ENCODE data around the gene TSPAN11. TPM values are rescaled to one million over a fixed set of nuclear protein-coding genes. Genes with fewer than 3 reads are reported as not detected.

The TSPAN11 gene
- total and polyA plus RNA-seq, 4 donors = 0.13 to 1.2 (median 0.44) TPM

DNA sequence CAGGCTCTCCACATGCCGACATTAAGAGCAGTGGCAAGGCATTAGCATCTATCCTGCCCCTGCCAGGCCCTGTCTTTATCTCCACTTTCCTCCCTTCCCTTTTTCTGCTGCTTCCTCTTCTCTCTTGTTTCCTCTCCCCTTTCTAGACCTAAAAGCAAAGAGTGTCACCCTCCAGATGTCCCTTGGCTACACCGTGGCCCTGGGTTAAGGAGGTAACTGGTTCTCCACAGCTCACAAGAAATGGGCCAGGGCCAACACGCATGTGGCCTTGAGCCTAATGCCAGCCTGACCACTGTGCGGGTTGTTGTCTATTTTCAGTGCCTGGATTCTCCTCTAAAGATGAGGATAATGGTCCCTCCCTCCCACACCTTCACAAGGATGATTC is 105.4 kb downstream of the TSPAN11 start:
- Histone ChIP-seq H3K27ac (ENCODE audit: low read depth in 1 of 2, low read length in 2 of 2) (no peak overlapping the region), H3K4me3 (ENCODE audit: low read depth in 1 of 3, low read length in 3 of 3) (no peak overlapping the region), H3K36me3 (ENCODE audit: control insufficient read depth in 4 of 4, insufficient read depth in 3 of 4, low read depth in 1 of 4, low read length in 3 of 4) (no peaks in the 10 kb centered on the region), H3K9me3 (ENCODE audit: control insufficient read depth in 4 of 4, low read length in 3 of 4) (no peaks in the 10 kb centered on the region), H3K9ac (ENCODE audit: low read depth in 1 of 2, low read length in 2 of 2) (no peak overlapping the region), H3K4me1 (ENCODE audit: control insufficient read depth in 4 of 4, insufficient read depth in 4 of 4, low read length in 3 of 4) (no peaks in the 10 kb centered on the region), H3K27me3 (ENCODE audit: control insufficient read depth in 4 of 4, insufficient read depth in 4 of 4, low read length in 3 of 4) (no peaks in the 10 kb centered on the region)
- TF ChIP-seq HNF4A (conservative IDR thresholded peaks at IDR 0.05) (no peak), ZBTB33 (IDR thresholded peaks at IDR 0.05) (no peak), EGR1 (IDR thresholded peaks at IDR 0.05; ENCODE audit: low read depth in 2 of 2) (no peak), JUND (IDR thresholded peaks at IDR 0.05) (no peak), FOXA1 (IDR thresholded peaks at IDR 0.05) (no peak), YY1 (IDR thresholded peaks at IDR 0.05) (no peak), RXRA (IDR thresholded peaks at IDR 0.05) (no peak), SP1 (IDR thresholded peaks at IDR 0.05) (no peak), GABPA (IDR thresholded peaks at IDR 0.05 in 1 of 2, conservative IDR thresholded peaks at IDR 0.05 in 1 of 2) (no peak), TAF1 (conservative IDR thresholded peaks at IDR 0.05) (no peak), REST (IDR thresholded peaks at IDR 0.05) (no peak), RAD21 (IDR thresholded peaks at IDR 0.05) (no peak), FOXA2 (IDR thresholded peaks at IDR 0.05) (no peak), HNF4G (IDR thresholded peaks at IDR 0.05) (no peak), NR2F2 (IDR thresholded peaks at IDR 0.05) (no peak)
- TF ChIP-seq, protein P1, sequence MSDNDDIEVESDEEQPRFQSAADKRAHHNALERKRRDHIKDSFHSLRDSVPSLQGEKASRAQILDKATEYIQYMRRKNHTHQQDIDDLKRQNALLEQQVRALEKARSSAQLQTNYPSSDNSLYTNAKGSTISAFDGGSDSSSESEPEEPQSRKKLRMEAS (IDR thresholded peaks at IDR 0.05) = no peak
- TF ChIP-seq, protein P2, sequence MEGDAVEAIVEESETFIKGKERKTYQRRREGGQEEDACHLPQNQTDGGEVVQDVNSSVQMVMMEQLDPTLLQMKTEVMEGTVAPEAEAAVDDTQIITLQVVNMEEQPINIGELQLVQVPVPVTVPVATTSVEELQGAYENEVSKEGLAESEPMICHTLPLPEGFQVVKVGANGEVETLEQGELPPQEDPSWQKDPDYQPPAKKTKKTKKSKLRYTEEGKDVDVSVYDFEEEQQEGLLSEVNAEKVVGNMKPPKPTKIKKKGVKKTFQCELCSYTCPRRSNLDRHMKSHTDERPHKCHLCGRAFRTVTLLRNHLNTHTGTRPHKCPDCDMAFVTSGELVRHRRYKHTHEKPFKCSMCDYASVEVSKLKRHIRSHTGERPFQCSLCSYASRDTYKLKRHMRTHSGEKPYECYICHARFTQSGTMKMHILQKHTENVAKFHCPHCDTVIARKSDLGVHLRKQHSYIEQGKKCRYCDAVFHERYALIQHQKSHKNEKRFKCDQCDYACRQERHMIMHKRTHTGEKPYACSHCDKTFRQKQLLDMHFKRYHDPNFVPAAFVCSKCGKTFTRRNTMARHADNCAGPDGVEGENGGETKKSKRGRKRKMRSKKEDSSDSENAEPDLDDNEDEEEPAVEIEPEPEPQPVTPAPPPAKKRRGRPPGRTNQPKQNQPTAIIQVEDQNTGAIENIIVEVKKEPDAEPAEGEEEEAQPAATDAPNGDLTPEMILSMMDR (IDR thresholded peaks at IDR 0.05; ENCODE audit: low read depth, low read length, missing input control) = no peak
- TF ChIP-seq, protein P3, sequence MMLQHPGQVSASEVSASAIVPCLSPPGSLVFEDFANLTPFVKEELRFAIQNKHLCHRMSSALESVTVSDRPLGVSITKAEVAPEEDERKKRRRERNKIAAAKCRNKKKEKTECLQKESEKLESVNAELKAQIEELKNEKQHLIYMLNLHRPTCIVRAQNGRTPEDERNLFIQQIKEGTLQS (IDR thresholded peaks at IDR 0.05) = no peak
- 92% methylated on average over 4 of the region's 4 CpGs for WGBS
- no peak for DNase-seq (ENCODE audit: low spot score)
